A549 (cell line): ENCODE data around the gene TPPP2. TPM values are rescaled to one million over a fixed set of nuclear protein-coding genes. Genes with fewer than 3 reads are reported as not detected.
A peak's percentile ranks its signal among the peaks of the same experiment; 100 is the strongest.

ENCODE experiments used
- ATAC-seq, 2 experiments: fragments of 200-7000 bp in 1 of 2; fragments of >200 bp in 1 of 2; cut with Nextera tagmentation in 1 of 2; cut with Tn5 transposase in 1 of 2; 3 replicates each; pipeline versions ENCODE4 v1.8.0 to v1.9.1; 2018 to 2020; ENCODE audit warnings: mild to moderate bottlenecking in 1 of 2, moderate library complexity in 1 of 2
- CTCF ChIA-PET: fragments of 300-600 bp; sonication (Branson Sonifier 250); formaldehyde crosslinking; extraction: SDS; loops from one replicate; lab custom pipeline; 2021; ENCODE audit warnings: antibody characterized with exemption, inconsistent platforms; lab: Yijun Ruan, JAX
- POLR2A ChIA-PET: fragments of 350-600 bp; formaldehyde crosslinking; extraction: SDS; loops from one replicate; lab custom pipeline; 2021; ENCODE audit warnings: antibody characterized with exemption, inconsistent platforms; lab: Yijun Ruan, JAX
- DNase-seq, 2 experiments: peaks; one replicate each; pipeline versions ENCODE4 v3.0.0 to v3.0.0-alpha.2; 2011 to 2016; ENCODE audit warnings: low read depth in 1 of 2, low spot score in 1 of 2
- FAIRE-seq: peaks from 2 replicates; lab custom pipeline; 2011; peaks lifted over from hg19 to GRCh38; lab: Jason Lieb, UNC
- H3K27ac ChIP-seq, 2 experiments: fragments of >200 bp; sonication (Bioruptor Twin); formaldehyde crosslinking; 3 replicates each; pipeline ENCODE4 v1.5.1; 2016 to 2017
- H3K4me1 ChIP-seq: fragments of >200 bp; sonication (Bioruptor Twin); formaldehyde crosslinking; 3 replicates; pipeline ENCODE4 v1.6.1; 2016
- H3K4me2 ChIP-seq: fragments of >200 bp; sonication (Bioruptor Twin); formaldehyde crosslinking; 3 replicates; pipeline ENCODE4 v1.6.1; 2016
- H3K4me3 ChIP-seq: fragments of >200 bp; sonication (Bioruptor Twin); formaldehyde crosslinking; 3 replicates; pipeline ENCODE4 v1.5.1; 2016
- H3K9me3 ChIP-seq: fragments of >200 bp; sonication (Bioruptor Twin); formaldehyde crosslinking; 3 replicates; pipeline ENCODE4 v1.6.1; 2016
- BHLHE40 ChIP-seq: IDR thresholded peaks from 2 replicates; pipeline ENCODE4 v1.6.1; 2012; ENCODE audit warnings: low read depth, low read length, inconsistent platforms
- CBX2 ChIP-seq: fragments of 200-600 bp; sonication (generic); IDR thresholded peaks from 2 replicates; pipeline ENCODE4 v1.6.1; 2016; ENCODE audit warnings: low read depth, mild to moderate bottlenecking, borderline replicate concordance
- EHMT2 ChIP-seq: fragments of 200-600 bp; sonication (generic); IDR thresholded peaks from 2 replicates; pipeline ENCODE4 v1.6.1; 2016; ENCODE audit warnings: antibody characterized with exemption, low read depth, mild to moderate bottlenecking, moderate library complexity
- ELK1 ChIP-seq: fragments of 150-350 bp; IDR thresholded peaks from 2 replicates; pipeline ENCODE4 v1.6.1; 2014; ENCODE audit warnings: low read depth, mild to moderate bottlenecking, low read length
- GATA3 ChIP-seq: IDR thresholded peaks from 2 replicates; pipeline ENCODE4 v1.6.1; 2012; ENCODE audit warnings: borderline replicate concordance
- HDAC2 ChIP-seq: fragments of 200-600 bp; sonication (generic); IDR thresholded peaks from 2 replicates; pipeline ENCODE4 v1.6.1; 2016
- HES2 ChIP-seq: fragments of >200 bp; sonication (Bioruptor Twin); formaldehyde crosslinking; IDR thresholded peaks from 2 replicates; pipeline ENCODE4 v1.6.1; 2016
- HEYL ChIP-seq: fragments of 250-450 bp; sonication (Bioruptor Pico); IDR thresholded peaks from 2 replicates; pipeline ENCODE4 v1.8.0; 2021; ENCODE audit warnings: mild to moderate bottlenecking, moderate library complexity
- HOXA7 ChIP-seq: fragments of 250-450 bp; sonication (Bioruptor Pico); IDR thresholded peaks from 2 replicates; pipeline ENCODE4 v1.5.0; 2020; ENCODE audit warnings: mild to moderate bottlenecking, moderate library complexity
- NR3C1 ChIP-seq: fragments of >200 bp; sonication (Bioruptor Twin); formaldehyde crosslinking; IDR thresholded peaks from 3 replicates; pipeline ENCODE4 v1.6.1; 2017
- PHF8 ChIP-seq: fragments of 200-600 bp; sonication (generic); IDR thresholded peaks from 2 replicates; pipeline ENCODE4 v1.6.1; 2016; ENCODE audit warnings: low read depth, mild to moderate bottlenecking, antibody characterized with exemption, moderate library complexity, borderline replicate concordance
- POLR2AphosphoS2 ChIP-seq: conservative IDR thresholded peaks from 2 replicates; pipeline ENCODE4 v1.6.1; 2012; ENCODE audit warnings: low read length, improper control_type of control experiment, inconsistent platforms
- RAD21 ChIP-seq, 2 experiments: fragments of >200 bp in 1 of 2; sonication (Bioruptor Twin) in 1 of 2; formaldehyde crosslinking in 1 of 2; IDR thresholded peaks in 1 of 2; conservative IDR thresholded peaks in 1 of 2; 2 replicates in 1 of 2; 3 replicates in 1 of 2; pipeline ENCODE4 v1.6.1; 2012 to 2018; ENCODE audit warnings: inconsistent platforms in 1 of 2
- RFX5 ChIP-seq: fragments of 450-650 bp; IDR thresholded peaks from 2 replicates; pipeline ENCODE4 v1.7.1; 2014; ENCODE audit warnings: antibody characterized with exemption, mild to moderate bottlenecking, moderate library complexity
- ZC3H11A ChIP-seq: fragments of 450-650 bp; IDR thresholded peaks from 2 replicates; pipeline ENCODE4 v1.6.1; 2014; ENCODE audit warnings: antibody characterized with exemption, mild to moderate bottlenecking
- ZFP36 ChIP-seq: fragments of 450-650 bp; IDR thresholded peaks from 2 replicates; pipeline ENCODE4 v1.6.1; 2014; ENCODE audit warnings: borderline replicate concordance; ENCODE audit not compliant: partially characterized antibody
- ZNF302 ChIP-seq: fragments of 250-450 bp; sonication (Bioruptor Pico); IDR thresholded peaks from 2 replicates; pipeline ENCODE4 v1.9.0; 2021; ENCODE audit warnings: inconsistent platforms, mild to moderate bottlenecking, moderate library complexity
- ZSCAN20 ChIP-seq: fragments of 250-450 bp; sonication (Bioruptor Pico); IDR thresholded peaks from 2 replicates; pipeline ENCODE4 v1.8.0; 2022; ENCODE audit warnings: mild to moderate bottlenecking, moderate library complexity
- WGBS: methylation state at CpG from one replicate; pipeline ENCODE4 v1.1.6; 2017; ENCODE audit errors: missing lambda C conversion rate; 5-methylcytosine and 5-hydroxymethylcytosine counted together
- polyA plus RNA-seq, 4 experiments: library from polyadenylated mRNA; depleted of rRNA in 3 of 4; stranded (reverse); fragments of >200 nt; fragmentation: RNase III in 1 of 4; extraction: RNeasy Plus Mini Kit Qiagen cat#74134 plus additional on column Dnase treatment in 1 of 4; gene quantifications; 2 replicates in 3 of 4; 3 replicates in 1 of 4; pipeline ENCODE4 v1.2.3, GENCODE V29; 2011 to 2017
- TF ChIP-seq, protein P1 (sequence below): fragments of 200-600 bp; sonication (generic); IDR thresholded peaks from 2 replicates; pipeline ENCODE4 v1.6.1; 2016; ENCODE audit warnings: antibody characterized with exemption, mild to moderate bottlenecking, moderate library complexity
- TF ChIP-seq, protein P2 (sequence below): fragments of 250-450 bp; sonication (Bioruptor Pico); IDR thresholded peaks from 2 replicates; pipeline ENCODE4 v1.5.0; 2020; ENCODE audit warnings: low read depth, mild to moderate bottlenecking, moderate library complexity
- TF ChIP-seq, protein P3 (sequence below): fragments of >200 bp; sonication (Bioruptor Twin); formaldehyde crosslinking; IDR thresholded peaks from 3 replicates; pipeline ENCODE4 v1.6.1; 2016

TPPP2 gene
- polyA plus RNA-seq, 2 of the 4 experiments (the other 2 are of a cell fraction), result not detected

DNA sequence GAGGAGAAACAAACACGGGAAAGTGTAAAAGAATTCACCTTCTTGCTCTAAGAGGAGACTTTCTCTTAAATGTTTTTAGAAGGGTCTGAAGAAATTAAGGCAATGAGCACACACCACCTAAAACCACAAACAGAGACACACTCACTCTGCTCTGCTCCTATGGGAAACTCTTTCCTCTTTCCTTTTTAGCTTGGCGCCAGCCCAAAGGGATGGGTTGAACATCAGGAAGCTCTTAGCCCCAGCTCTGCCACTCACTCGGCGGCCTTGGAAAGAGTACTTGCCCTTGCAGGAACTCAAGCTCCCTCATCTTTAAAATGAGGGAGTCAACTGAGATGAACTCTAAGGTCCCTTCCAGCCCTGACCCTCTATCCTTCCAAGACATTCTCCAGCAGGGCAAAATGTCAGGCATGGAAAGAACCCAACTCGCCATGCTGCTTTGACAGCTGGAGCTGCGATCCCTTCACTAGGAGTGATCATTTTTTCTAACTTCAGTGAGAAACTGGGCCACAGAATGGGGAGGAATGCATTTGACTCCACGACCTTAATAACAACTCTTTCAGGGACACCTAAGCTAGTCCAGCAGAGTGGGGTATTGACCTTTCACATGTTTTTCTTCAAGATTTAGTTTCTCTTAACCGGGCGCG, 26.6 kb downstream of the TPPP2 start (continued):
- TF ChIP-seq, protein P1, sequence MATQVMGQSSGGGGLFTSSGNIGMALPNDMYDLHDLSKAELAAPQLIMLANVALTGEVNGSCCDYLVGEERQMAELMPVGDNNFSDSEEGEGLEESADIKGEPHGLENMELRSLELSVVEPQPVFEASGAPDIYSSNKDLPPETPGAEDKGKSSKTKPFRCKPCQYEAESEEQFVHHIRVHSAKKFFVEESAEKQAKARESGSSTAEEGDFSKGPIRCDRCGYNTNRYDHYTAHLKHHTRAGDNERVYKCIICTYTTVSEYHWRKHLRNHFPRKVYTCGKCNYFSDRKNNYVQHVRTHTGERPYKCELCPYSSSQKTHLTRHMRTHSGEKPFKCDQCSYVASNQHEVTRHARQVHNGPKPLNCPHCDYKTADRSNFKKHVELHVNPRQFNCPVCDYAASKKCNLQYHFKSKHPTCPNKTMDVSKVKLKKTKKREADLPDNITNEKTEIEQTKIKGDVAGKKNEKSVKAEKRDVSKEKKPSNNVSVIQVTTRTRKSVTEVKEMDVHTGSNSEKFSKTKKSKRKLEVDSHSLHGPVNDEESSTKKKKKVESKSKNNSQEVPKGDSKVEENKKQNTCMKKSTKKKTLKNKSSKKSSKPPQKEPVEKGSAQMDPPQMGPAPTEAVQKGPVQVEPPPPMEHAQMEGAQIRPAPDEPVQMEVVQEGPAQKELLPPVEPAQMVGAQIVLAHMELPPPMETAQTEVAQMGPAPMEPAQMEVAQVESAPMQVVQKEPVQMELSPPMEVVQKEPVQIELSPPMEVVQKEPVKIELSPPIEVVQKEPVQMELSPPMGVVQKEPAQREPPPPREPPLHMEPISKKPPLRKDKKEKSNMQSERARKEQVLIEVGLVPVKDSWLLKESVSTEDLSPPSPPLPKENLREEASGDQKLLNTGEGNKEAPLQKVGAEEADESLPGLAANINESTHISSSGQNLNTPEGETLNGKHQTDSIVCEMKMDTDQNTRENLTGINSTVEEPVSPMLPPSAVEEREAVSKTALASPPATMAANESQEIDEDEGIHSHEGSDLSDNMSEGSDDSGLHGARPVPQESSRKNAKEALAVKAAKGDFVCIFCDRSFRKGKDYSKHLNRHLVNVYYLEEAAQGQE, result no peak
- TF ChIP-seq HES2 (no peak), CBX2 (no peak), POLR2AphosphoS2 (no peak), PHF8 (no peak), GATA3 (no peak)

GRCh38 chr14:21057803-21058675, 28.0 kb downstream of the TPPP2 start, which contains the start of gene RNASE8:
Gene RNASE8, plus strand, starts transcription at chr14:21057822. Its CDS starts 71 bp downstream, at chr14:21057893.
- H3K4me1 ChIP-seq, result peaks cover 29% of the 10 kb centered on the region
- no peak within 1 kb of the TSS for H3K4me3 ChIP-seq
- no peak within 1 kb of the TSS for H3K4me2 ChIP-seq
- no peak for FAIRE-seq
- DNase-seq, result no peak
- ATAC-seq, result peak in 1 of 2 experiments; percentile 46; a peak in 2 of 6 replicates
- no peak within 1 kb of the TSS for H3K27ac ChIP-seq
- ChIA-PET POLR2A (no interaction called here), CTCF (interaction anchor here (1.0 to 4.8 kb wide), 6 partner anchors 10 to 48 kb away, joined by 3 to 26 read pairs (median 5); no protein-coding TSS in a partner anchor)
- H3K9me3 ChIP-seq, result no peaks in the 10 kb centered on the region
- 62% methylated on average over 8 of the region's 8 CpGs for WGBS
- TF ChIP-seq ZNF302 (CRISPR knock-in tag) (no peak), NR3C1 (no peak), ZSCAN20 (CRISPR knock-in tag) (no peak), RAD21 (conservative IDR thresholded peaks at IDR 0.05 in 1 of 2, IDR thresholded peaks at IDR 0.05 in 1 of 2) (no peak), EHMT2 (no peak), ZC3H11A (no peak), RFX5 (no peak), BHLHE40 (no peak), ZFP36 (no peak), ELK1 (no peak), HEYL (CRISPR knock-in tag) (no peak), HOXA7 (CRISPR knock-in tag) (no peak), HDAC2 (no peak)
- TF ChIP-seq, protein P2, sequence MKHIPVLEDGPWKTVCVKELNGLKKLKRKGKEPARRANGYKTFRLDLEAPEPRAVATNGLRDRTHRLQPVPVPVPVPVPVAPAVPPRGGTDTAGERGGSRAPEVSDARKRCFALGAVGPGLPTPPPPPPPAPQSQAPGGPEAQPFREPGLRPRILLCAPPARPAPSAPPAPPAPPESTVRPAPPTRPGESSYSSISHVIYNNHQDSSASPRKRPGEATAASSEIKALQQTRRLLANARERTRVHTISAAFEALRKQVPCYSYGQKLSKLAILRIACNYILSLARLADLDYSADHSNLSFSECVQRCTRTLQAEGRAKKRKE (CRISPR knock-in tag), result no peak
- TF ChIP-seq, protein P3, sequence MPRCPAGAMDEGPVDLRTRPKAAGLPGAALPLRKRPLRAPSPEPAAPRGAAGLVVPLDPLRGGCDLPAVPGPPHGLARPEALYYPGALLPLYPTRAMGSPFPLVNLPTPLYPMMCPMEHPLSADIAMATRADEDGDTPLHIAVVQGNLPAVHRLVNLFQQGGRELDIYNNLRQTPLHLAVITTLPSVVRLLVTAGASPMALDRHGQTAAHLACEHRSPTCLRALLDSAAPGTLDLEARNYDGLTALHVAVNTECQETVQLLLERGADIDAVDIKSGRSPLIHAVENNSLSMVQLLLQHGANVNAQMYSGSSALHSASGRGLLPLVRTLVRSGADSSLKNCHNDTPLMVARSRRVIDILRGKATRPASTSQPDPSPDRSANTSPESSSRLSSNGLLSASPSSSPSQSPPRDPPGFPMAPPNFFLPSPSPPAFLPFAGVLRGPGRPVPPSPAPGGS, result no peak
